ENCODE data around the gene ISYNA1. TPM values are rescaled to one million over a fixed set of nuclear protein-coding genes. Genes with fewer than 3 reads are reported as not detected.
A peak's percentile ranks its signal among the peaks of the same experiment; 100 is the strongest.

ISYNA1 gene
- total and polyA plus RNA-seq, 2 donors (not counting 1 experiment from before 2014, with no cell fraction given): 22.6 to 28.3 TPM

- WGBS (ENCODE audit: insufficient coverage): 93% methylated on average over 11 of the region's 12 CpGs
- no peak overlapping the region for H3K9ac ChIP-seq (ENCODE audit: low read length)
- H3K27me3 ChIP-seq (replicated peaks in 1 of 4; ENCODE audit: control extremely low read depth in 1 of 4, control insufficient read depth in 3 of 4, insufficient read depth in 4 of 4, low read length in 3 of 4): no peaks in the 10 kb centered on the region
- no peak overlapping the region for H3K4me3 ChIP-seq (ENCODE audit: control extremely low read depth in 1 of 5, extremely low read depth in 1 of 5, insufficient read depth in 1 of 5, low read depth in 2 of 5, low read length in 4 of 5)
- ATAC-seq (ENCODE audit: low read depth) (no peak), DNase-seq (no peak)
- Mint-ChIP-seq H3K4me3 (no peak overlapping the region), H3K27ac (no peak overlapping the region), H3K27me3 (no peaks in the 10 kb centered on the region), H3K4me1 (peaks cover 15% of the 10 kb centered on the region), H3K9me3 (ENCODE audit: insufficient read depth) (no peaks in the 10 kb centered on the region)
- peaks cover 25% of the 10 kb centered on the region for H4K20me1 ChIP-seq (ENCODE audit: control insufficient read depth, insufficient read depth, low read length, poor library complexity, severe bottlenecking)
- peaks cover 9% of the 10 kb centered on the region for H3K79me2 ChIP-seq (ENCODE audit: control insufficient read depth, insufficient read depth, low read length)
- no peak overlapping the region for H3K27ac ChIP-seq (ENCODE audit: low read length in 2 of 2)
- H3K9me3 ChIP-seq (ENCODE audit: control extremely low read depth in 1 of 3, control insufficient read depth in 2 of 3, insufficient read depth in 1 of 3, low read length in 2 of 3): no peaks in the 10 kb centered on the region
- no peak overlapping the region for H3K4me2 ChIP-seq (replicated peaks; ENCODE audit: low read depth, low read length, poor library complexity, severe bottlenecking)
- POLR2A ChIA-PET: no interaction called here
- intact Hi-C loops (cut with micrococcal nuclease): no loop called here
- H3K4me1 ChIP-seq (ENCODE audit: control insufficient read depth in 2 of 2, insufficient read depth in 2 of 2, low read length in 2 of 2): peaks cover 4 to 14% of the 10 kb centered on the region in 2 donors
- CTCF ChIA-PET: no interaction called here
- H3K36me3 ChIP-seq (replicated peaks in 1 of 2; ENCODE audit: control extremely low read depth in 1 of 2, control insufficient read depth in 1 of 2, extremely low read depth in 1 of 2, insufficient read depth in 2 of 2, low read length in 1 of 2): peaks cover 0 to 43% of the 10 kb centered on the region in 2 experiments
- no peak overlapping the region for H2AFZ ChIP-seq (ENCODE audit: insufficient read depth, low read depth, low read length, poor library complexity, severe bottlenecking)
- TF ChIP-seq EZH2 (IDR thresholded peaks at IDR 0.05; ENCODE audit: borderline replicate concordance, insufficient read depth, low read depth, low read length, poor library complexity, severe bottlenecking): no peak
Measured at GRCh38 chr19:18442941-18443340, 5.0 kb upstream of the ISYNA1 start.

GRCh38 chr19:18441804-18442788 is 4.2 kb upstream of the ISYNA1 start:
- Mint-ChIP-seq H3K27ac (peak overlapping the region; percentile 53), H3K9me3 (ENCODE audit: insufficient read depth) (no peaks in the 10 kb centered on the region), H3K4me3 (peak overlapping the region; percentile 32), H3K27me3 (no peaks in the 10 kb centered on the region), H3K4me1 (peaks cover 17% of the 10 kb centered on the region)
- intact Hi-C loops (cut with micrococcal nuclease): no loop called here
- Histone ChIP-seq H4K20me1 (ENCODE audit: control insufficient read depth, insufficient read depth, low read length, poor library complexity, severe bottlenecking) (peaks cover 19% of the 10 kb centered on the region), H3K4me3 (ENCODE audit: control extremely low read depth in 1 of 5, extremely low read depth in 1 of 5, insufficient read depth in 1 of 5, low read depth in 2 of 5, low read length in 4 of 5) (no peak overlapping the region), H3K4me1 (ENCODE audit: control insufficient read depth in 2 of 2, insufficient read depth in 2 of 2, low read length in 2 of 2) (peaks cover 4 to 18% of the 10 kb centered on the region in 2 donors), H2AFZ (ENCODE audit: insufficient read depth, low read depth, low read length, poor library complexity, severe bottlenecking) (no peak overlapping the region), H3K4me2 (replicated peaks; ENCODE audit: low read depth, low read length, poor library complexity, severe bottlenecking) (no peak overlapping the region), H3K27me3 (replicated peaks in 1 of 4; ENCODE audit: control extremely low read depth in 1 of 4, control insufficient read depth in 3 of 4, insufficient read depth in 4 of 4, low read length in 3 of 4) (no peaks in the 10 kb centered on the region), H3K36me3 (replicated peaks in 1 of 2; ENCODE audit: control extremely low read depth in 1 of 2, control insufficient read depth in 1 of 2, extremely low read depth in 1 of 2, insufficient read depth in 2 of 2, low read length in 1 of 2) (peaks cover 0 to 37% of the 10 kb centered on the region in 2 experiments), H3K9ac (ENCODE audit: low read length) (no peak overlapping the region), H3K27ac (ENCODE audit: low read length in 2 of 2) (peak overlapping the region in 1 of 2 donors; percentile 27), H3K79me2 (ENCODE audit: control insufficient read depth, insufficient read depth, low read length) (peaks cover 2% of the 10 kb centered on the region), H3K9me3 (ENCODE audit: control extremely low read depth in 1 of 3, control insufficient read depth in 2 of 3, insufficient read depth in 1 of 3, low read length in 2 of 3) (no peaks in the 10 kb centered on the region)
- ATAC-seq (ENCODE audit: low read depth) (no peak), DNase-seq (no peak)
- CTCF ChIA-PET: interaction anchor here (0.6 kb wide), 1 partner anchor 579 kb away, joined by 3 read pairs; no protein-coding TSS in a partner anchor
- POLR2A ChIA-PET: no interaction called here
- no peak for TF ChIP-seq EZH2 (IDR thresholded peaks at IDR 0.05; ENCODE audit: borderline replicate concordance, insufficient read depth, low read depth, low read length, poor library complexity, severe bottlenecking)
- WGBS (ENCODE audit: insufficient coverage): 86% methylated on average over 2 of the region's 5 CpGs
